GM10266 (cell line): ENCODE data around the gene HDC.

ENCODE experiments used
- DNase-seq: peaks from one replicate; pipeline ENCODE4 v3.0.0; 2012; ENCODE audit errors: extremely low spot score
- TF ChIP-seq, protein P1 (sequence below): IDR thresholded peaks from 2 replicates; pipeline ENCODE4 v1.5.1; 2012; ENCODE audit warnings: mild to moderate bottlenecking, low read depth; ENCODE audit not compliant: control insufficient read depth, insufficient read depth; ENCODE audit errors: missing control alignments

HDC gene

DNA sequence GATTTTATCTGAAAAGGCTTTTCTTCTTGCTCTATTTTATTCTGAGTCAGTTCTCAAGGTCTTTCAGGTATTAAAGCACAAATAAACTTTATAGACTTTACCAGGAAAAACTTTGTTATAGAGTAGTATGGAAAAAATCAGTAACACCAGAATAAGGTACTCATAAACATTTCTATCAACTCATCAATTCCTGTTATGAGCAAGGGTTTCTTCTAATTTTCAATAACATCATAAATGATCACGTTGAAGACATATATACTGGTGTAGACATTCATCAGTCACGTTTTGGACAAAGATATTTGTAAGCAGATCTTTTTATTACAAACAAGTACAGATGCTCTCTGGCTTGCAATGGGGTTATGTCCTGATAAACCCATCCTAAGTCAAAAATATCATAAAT lies 9.6 kb upstream of the HDC start:
- no peak for DNase-seq
- TF ChIP-seq, protein P1, sequence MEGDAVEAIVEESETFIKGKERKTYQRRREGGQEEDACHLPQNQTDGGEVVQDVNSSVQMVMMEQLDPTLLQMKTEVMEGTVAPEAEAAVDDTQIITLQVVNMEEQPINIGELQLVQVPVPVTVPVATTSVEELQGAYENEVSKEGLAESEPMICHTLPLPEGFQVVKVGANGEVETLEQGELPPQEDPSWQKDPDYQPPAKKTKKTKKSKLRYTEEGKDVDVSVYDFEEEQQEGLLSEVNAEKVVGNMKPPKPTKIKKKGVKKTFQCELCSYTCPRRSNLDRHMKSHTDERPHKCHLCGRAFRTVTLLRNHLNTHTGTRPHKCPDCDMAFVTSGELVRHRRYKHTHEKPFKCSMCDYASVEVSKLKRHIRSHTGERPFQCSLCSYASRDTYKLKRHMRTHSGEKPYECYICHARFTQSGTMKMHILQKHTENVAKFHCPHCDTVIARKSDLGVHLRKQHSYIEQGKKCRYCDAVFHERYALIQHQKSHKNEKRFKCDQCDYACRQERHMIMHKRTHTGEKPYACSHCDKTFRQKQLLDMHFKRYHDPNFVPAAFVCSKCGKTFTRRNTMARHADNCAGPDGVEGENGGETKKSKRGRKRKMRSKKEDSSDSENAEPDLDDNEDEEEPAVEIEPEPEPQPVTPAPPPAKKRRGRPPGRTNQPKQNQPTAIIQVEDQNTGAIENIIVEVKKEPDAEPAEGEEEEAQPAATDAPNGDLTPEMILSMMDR = no peak

DNA sequence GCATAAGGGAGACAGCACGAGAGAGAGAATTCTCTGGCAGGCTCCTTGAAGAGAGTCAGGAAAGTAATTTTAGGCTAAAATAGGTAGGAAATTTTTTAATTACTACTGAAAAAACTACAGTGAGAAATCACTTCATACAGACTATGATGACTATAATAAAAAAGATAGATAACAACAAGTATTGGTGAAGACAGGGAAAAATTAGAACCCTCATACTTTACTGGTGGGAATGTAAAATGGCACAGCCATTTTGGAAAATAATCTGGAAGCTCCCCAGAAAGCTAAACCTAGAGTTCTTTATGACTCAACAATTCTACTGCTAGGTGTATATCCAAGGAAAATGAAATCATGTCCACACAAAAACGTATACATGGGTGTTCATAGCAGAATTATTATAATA lies 2.1 kb upstream of the HDC start:
- no peak for DNase-seq
- TF ChIP-seq, protein P1 = no peak

DNA sequence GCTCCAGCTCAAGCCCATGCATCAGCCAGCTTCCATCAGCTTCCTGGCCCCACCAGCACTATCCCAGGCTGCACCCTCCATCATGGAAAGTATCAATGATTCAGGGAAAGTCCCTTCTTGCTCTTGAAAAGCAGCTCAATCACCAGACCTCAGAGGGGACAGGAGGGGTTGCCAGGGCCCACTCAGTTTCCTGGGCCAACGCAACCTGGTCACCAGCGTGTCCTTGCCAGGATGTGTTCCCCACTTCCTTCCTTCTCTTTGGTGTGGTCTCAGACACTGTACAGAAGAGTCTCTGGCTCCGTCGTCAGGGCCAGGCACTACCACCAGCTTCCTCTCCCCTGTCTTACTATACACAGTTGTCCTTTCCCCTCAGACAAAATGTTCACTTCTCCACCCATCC lies 3.0 kb downstream of the HDC start:
- DNase-seq = no peak
- TF ChIP-seq, protein P1 = no peak

DNA sequence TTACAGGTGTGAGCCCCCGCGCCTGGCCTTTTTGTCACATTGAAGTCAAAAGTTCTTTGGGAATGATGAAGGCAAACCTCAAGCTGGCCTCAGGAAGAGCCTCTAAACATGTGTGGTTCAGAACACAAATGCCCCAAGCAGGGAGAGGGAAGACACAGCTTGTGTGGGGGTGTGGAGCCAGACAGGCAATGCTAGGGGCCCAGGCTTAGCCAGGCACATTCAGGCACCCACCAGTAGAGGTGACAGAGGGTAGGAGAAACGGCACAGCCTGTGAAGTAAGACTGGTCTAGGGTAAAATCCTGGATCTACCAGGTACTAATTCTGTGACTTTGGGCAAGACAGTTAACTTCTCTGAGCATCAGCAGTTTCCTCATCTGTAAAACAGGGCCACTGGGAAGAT lies 3.5 kb downstream of the HDC start:
- TF ChIP-seq, protein P1 = no peak
- no peak for DNase-seq

DNA sequence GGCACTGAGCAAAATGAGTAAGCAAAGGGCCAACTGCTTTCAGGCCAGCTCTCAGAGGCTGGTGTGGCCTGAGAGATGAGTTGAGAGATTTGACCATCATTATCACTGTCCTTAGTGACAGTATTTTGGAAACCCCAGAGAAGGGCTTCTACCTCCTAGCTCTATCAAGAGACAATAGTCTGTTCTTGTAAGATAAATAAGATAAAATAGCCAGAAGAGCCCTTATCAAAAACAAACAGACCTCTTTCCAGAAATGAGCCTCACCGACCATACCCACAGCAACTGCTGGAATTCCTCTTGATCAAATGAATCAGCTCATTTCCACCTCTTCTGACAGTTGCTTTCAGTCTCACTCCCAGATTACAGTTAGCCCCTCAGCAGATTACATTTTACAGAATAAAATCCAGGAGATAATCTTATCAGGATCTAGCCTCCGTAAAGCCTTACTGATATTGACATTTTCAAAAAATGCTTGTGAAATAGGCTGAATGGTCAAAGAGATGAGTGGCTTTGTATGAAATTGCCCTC lies 4.5 kb downstream of the HDC start:
- DNase-seq = peak; percentile 27
- TF ChIP-seq, protein P1 = no peak

DNA sequence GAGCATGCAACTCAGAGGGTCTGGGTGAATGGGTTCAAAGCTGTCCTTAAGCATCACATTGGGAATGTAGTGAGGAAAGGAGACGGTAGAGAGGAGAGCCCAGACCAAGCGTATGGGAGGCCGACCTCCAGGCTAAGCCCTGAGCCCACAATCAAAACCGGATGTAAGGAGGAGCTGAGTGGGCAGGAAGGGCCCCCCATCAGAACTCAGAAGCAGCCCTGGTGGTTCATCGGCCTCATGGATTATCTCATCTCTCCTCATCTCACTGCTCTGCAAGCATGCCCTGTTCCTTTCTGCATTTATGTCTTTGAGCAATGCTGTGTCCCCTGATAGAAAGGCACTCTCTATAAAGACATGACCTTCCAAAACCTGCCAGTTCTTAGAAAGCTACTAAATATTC lies 6.2 kb downstream of the HDC start:
- TF ChIP-seq, protein P1 = no peak
- no peak for DNase-seq

DNA sequence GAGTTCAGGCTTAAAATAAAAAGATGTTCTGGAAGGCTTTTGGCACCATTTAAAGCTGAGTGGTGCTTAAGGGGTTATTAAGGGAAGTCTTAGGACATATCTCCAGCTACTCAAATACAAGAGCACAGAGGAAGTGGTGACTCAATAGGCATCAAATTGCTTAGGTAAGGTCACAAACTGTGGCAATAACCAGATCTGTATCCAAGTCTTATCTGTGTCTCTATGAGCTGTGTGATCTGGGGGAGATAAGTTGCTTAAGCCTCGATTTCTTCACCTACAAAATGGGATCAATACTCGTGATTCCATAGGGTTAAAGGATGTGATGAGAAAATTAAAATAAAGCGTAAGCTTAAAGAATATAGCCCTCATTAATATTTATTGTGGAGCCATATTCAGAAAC lies 7.6 kb downstream of the HDC start:
- no peak for DNase-seq
- TF ChIP-seq, protein P1 = no peak

DNA sequence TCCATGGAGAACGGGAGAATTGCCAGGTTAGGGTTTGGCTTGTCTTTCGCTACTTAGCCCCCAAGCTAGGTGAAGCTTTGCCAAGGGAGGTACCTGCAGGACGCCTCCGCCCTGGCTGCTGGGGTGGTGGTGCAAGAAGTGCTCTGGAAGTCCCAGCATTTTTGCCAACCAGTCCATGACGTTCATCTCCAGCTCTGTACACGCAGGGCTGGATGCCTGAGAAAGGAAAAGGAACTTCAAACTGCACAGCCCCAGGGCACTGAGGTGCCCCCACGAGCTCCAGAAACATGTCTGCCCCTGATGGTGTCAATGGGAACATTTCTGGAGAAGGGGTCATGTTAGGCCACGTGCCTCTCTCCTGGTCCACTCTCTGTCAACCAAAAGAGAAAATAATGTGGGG lies 8.2 kb downstream of the HDC start:
- TF ChIP-seq, protein P1 = no peak
- no peak for DNase-seq
